ENCODE results near the gene ARHGAP40. TPM values are rescaled to one million over a fixed set of nuclear protein-coding genes. Genes with fewer than 3 reads are reported as not detected.

ARHGAP40 gene
- total and polyA plus RNA-seq, 2 of the 13 experiments (the other 11 are each of a cell fraction or from before 2014, with no cell fraction given): 0.75 to 2.1 TPM

- peak; percentile 41 for TF ChIP-seq SP5 (CRISPR knock-in tag; IDR thresholded peaks at IDR 0.05; ENCODE audit: borderline replicate concordance, low read depth)
- 0 out of 2 replicates have a peak, but pooled peaks have one; percentile 64 for TF ChIP-seq ZBTB1 (CRISPR knock-in tag; IDR thresholded peaks at IDR 0.05; ENCODE audit: borderline replicate concordance)
- TF ChIP-seq ZBTB7A (CRISPR knock-in tag; IDR thresholded peaks at IDR 0.05): peak; percentile 43; the same call in 1 of the 2 replicates
- TF ChIP-seq ZBTB37 (CRISPR knock-in tag; IDR thresholded peaks at IDR 0.05): no peak
- TF ChIP-seq DMTF1 (CRISPR knock-in tag; IDR thresholded peaks at IDR 0.05): peak; percentile 45; the same call in 1 of the 2 replicates
- TF ChIP-seq HNRNPK (IDR thresholded peaks at IDR 0.05; ENCODE audit: low read depth, low read length, poor library complexity, severe bottlenecking): no peak
- TF ChIP-seq ZNF180 (CRISPR knock-in tag; IDR thresholded peaks at IDR 0.05; ENCODE audit: borderline replicate concordance, low read depth): no peak
- TF ChIP-seq ZFP62 (CRISPR knock-in tag; IDR thresholded peaks at IDR 0.05): no peak
- TF ChIP-seq ARID4A (CRISPR knock-in tag; IDR thresholded peaks at IDR 0.05; ENCODE audit: borderline replicate concordance): no peak; the same call in 1 of the 2 replicates
- no peak for TF ChIP-seq ZUFSP (CRISPR knock-in tag; IDR thresholded peaks at IDR 0.05; ENCODE audit: borderline replicate concordance)
- TF ChIP-seq MTERF4 (CRISPR knock-in tag; IDR thresholded peaks at IDR 0.05): peak; percentile 79; the same call in 1 of the 2 replicates
- no peak for TF ChIP-seq IRF1 (CRISPR knock-in tag; IDR thresholded peaks at IDR 0.05; ENCODE audit: low read depth)
- TF ChIP-seq GABPA (IDR thresholded peaks at IDR 0.05; ENCODE audit: low read depth, low read length): no peak
- no peak for TF ChIP-seq GABPA (CRISPR knock-in tag; IDR thresholded peaks at IDR 0.05; ENCODE audit: low read depth)
- no peak for TF ChIP-seq SRSF1 (optimal IDR thresholded peaks at IDR 0.05; ENCODE audit: low read depth, low read length)
Observed at GRCh38 chr20:38692436-38693411, 91.1 kb downstream of the ARHGAP40 start (continued).
